GM12891 (cell line): ENCODE measurements around the gene PIR.

ENCODE experiments used
- DNase-seq: peaks from one replicate; pipeline ENCODE4 v3.0.0; 2011; ENCODE audit warnings: low spot score; ENCODE audit not compliant: insufficient read length
- FAIRE-seq: peaks from 2 replicates; lab custom pipeline; 2011; peaks lifted over from hg19 to GRCh38; lab: Jason Lieb, UNC
- PAX5 ChIP-seq: IDR thresholded peaks from 2 replicates; pipeline ENCODE4 v1.6.1; 2011; ENCODE audit warnings: low read length, moderate library complexity, mild to moderate bottlenecking; ENCODE audit not compliant: insufficient read depth, severe bottlenecking
- POLR2A ChIP-seq: IDR thresholded peaks from 2 replicates; pipeline ENCODE4 v1.6.1; 2011; ENCODE audit warnings: low read depth, low read length, control low read depth
- POLR2AphosphoS5 ChIP-seq: IDR thresholded peaks from 2 replicates; pipeline ENCODE4 v1.6.1; 2011; ENCODE audit warnings: low read depth, low read length, control low read depth
- POU2F2 ChIP-seq: IDR thresholded peaks from 2 replicates; pipeline ENCODE4 v1.6.1; 2011; ENCODE audit warnings: low read depth, mild to moderate bottlenecking, control low read depth, low read length, moderate library complexity
- SPI1 ChIP-seq: IDR thresholded peaks from 2 replicates; pipeline ENCODE4 v1.6.1; 2011; ENCODE audit warnings: low read depth, low read length, control low read depth
- TAF1 ChIP-seq: IDR thresholded peaks from 2 replicates; pipeline ENCODE4 v1.6.1; 2011; ENCODE audit warnings: low read depth, low read length, control low read depth

Gene PIR

GRCh38 chrX:15401378-15401777 lies 91.8 kb downstream of the PIR start:
- DNase-seq: no peak
- FAIRE-seq: no peak
- TF ChIP-seq POU2F2 (no peak), POLR2AphosphoS5 (no peak), SPI1 (no peak), POLR2A (no peak), TAF1 (no peak), PAX5 (no peak)

- FAIRE-seq: no peak
- no peak for DNase-seq
- TF ChIP-seq POLR2AphosphoS5 (no peak), TAF1 (no peak), POLR2A (no peak), SPI1 (no peak), POU2F2 (no peak), PAX5 (no peak)
Observed at GRCh38 chrX:15399962-15400391, 93.2 kb downstream of the PIR start.

- FAIRE-seq (no peak), DNase-seq (no peak)
- no peak for TF ChIP-seq PAX5
- TF ChIP-seq POU2F2: 0 out of 2 replicates have a peak, but pooled peaks have one; percentile 28
Observed at GRCh38 chrX:15398874-15399273, 94.3 kb downstream of the PIR start.

GRCh38 chrX:15395789-15396188 lies 97.3 kb downstream of the PIR start:
- FAIRE-seq: no peak
- no peak for DNase-seq
- TF ChIP-seq TAF1 (no peak), POU2F2 (no peak), PAX5 (no peak), SPI1 (no peak), POLR2A (no peak), POLR2AphosphoS5 (no peak)

DNA sequence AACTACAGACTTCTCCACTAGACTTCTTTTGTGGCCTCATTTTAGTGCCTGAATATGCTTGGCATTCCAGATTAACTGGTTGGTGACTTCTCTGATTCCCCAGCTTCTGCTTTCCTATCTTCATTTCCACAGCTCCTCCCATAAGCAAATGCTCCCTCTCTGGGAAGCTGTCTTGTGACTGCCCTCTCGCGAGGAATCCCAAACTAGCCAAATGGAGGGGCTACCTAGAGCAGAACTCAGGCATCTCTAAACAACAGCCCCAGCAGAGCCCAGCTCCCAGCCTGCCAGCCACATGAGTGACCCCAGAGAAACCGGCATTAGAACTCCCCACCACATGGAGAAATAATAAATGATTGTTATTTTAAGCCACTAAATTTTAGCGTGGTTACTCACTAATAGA lies 101.3 kb downstream of the PIR start:
- no peak for FAIRE-seq
- TF ChIP-seq SPI1 (no peak), POU2F2 (no peak), POLR2A (no peak), TAF1 (no peak)
- no peak for DNase-seq

DNA sequence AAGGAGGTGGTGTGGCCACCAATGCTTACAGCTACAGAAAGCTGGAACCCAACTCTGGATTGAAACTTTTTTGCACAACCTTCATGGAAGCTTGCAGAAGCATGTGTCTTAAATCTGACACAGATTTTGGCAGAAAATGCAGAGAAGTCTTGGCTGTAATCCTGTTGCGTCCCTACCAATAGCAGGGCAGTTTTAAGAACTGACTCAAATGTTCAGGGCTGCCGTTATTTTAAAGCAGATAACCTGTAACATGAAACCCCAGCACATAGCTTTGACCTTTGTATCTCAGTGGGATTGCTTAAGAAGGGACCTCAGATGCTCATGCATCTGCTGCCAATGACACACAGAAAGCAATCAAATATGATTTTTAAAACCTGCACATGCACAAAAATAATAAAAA lies 108.8 kb downstream of the PIR start, which contains the start of gene VEGFD:
TSS of gene VEGFD (minus strand) at position 110 of the 400 bp plus-strand sequence. CDS start 467 bp downstream, outside the sequence.
- DNase-seq (no peak), FAIRE-seq (no peak)
- TF ChIP-seq POU2F2 (no peak), PAX5 (no peak), TAF1 (no peak), POLR2AphosphoS5 (no peak), POLR2A (no peak), SPI1 (no peak)

- peak; percentile 71 for FAIRE-seq
- no peak for DNase-seq
- no peak for TF ChIP-seq POLR2AphosphoS5
- no peak for TF ChIP-seq TAF1
- no peak for TF ChIP-seq PAX5
- TF ChIP-seq SPI1: no peak
- no peak for TF ChIP-seq POLR2A
- TF ChIP-seq POU2F2: no peak
Observed at GRCh38 chrX:15382813-15383212, 110.3 kb downstream of the PIR start.

- FAIRE-seq: no peak
- TF ChIP-seq POLR2AphosphoS5 (no peak), POLR2A (no peak), TAF1 (no peak)
- no peak for DNase-seq
Observed at GRCh38 chrX:15376956-15377355, 116.2 kb downstream of the PIR start.

DNA sequence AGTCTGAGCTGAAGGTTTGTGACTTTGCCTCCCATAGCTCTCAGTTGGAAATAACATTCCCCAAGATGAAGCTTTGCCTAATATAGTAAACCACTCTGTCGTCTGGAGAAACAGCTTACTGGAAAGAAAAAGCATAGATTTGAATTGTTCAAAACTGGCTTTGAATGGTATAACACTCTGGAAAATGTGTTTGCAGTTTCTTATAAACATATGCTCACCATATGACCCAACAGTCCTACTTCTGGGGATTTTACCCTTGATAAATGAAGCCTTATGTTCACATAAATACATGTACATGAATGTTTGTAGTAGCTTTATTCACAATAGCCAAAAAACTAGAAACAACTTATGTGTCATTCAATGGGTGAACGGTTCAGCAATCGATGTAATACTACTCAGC lies 119.2 kb downstream of the PIR start:
- no peak for FAIRE-seq

GRCh38 chrX:15366506-15367352 lies 126.4 kb downstream of the PIR start:
- FAIRE-seq (no peak), DNase-seq (no peak)
- no peak for TF ChIP-seq SPI1
- no peak for TF ChIP-seq PAX5
- TF ChIP-seq TAF1: no peak
- no peak for TF ChIP-seq POLR2AphosphoS5
- TF ChIP-seq POLR2A: no peak
- no peak for TF ChIP-seq POU2F2

More for the DNA sequence above, 119.2 kb downstream of the PIR start:
- DNase-seq: no peak
- TF ChIP-seq SPI1 (no peak), POLR2A (no peak), PAX5 (no peak), TAF1 (no peak), POLR2AphosphoS5 (no peak), POU2F2 (no peak)
